Stomach (tissue), 4 donors: ENCODE data around the gene DDX31.

Experiments used
- POLR2AphosphoS5 ChIP-seq, 3 donors: sonication (generic); formaldehyde crosslinking; IDR thresholded peaks; one replicate each; pipeline ENCODE4 v1.6.1; 2016; ENCODE audit warnings: antibody characterized with exemption in 3 of 3
- TF ChIP-seq, protein P1 (sequence below), 7 experiments: fragments of 450-650 bp in 4 of 7; fragments of 200-600 bp in 3 of 7; sonication (generic) in 3 of 7; IDR thresholded peaks; one replicate each; pipeline ENCODE4 v1.5.1; 2016 to 2019; ENCODE audit warnings: antibody characterized with exemption in 7 of 7, control low read depth in 2 of 7, mild to moderate bottlenecking in 1 of 7

DNA sequence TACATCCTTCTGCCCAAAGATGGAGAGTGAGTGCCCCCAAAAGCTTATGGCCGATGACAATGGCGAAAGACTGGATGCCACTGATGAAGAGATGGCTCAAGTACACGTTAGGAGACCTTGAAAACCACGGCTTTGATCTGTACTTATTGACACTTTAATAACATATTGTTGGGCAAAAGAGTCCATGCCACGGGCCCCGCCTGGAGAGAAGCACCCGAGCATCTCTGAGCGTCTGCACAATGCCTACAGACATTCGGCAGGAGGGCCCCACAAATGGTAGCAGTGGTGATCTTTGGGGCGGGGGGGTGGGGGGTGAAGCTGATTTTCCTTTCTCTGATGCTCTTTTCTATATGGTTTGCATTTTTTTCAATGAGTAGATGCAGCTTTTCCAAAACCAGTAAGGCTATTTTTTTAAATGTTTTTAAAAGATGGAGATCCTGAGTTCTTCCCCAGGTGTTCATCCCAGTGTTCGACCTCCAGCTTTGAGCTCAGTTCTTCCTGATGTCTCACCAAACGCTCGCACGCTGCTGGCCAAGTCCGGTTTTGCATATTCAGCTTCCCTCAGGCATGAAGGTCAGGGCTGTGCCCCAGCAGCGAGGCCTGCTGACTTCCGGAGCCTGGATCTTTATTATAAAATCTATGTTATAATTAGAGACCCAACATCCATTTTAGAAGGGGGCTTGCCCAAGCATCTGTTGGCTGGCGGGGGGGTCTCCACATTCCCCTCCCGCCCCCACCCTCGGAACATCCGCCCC is 121.6 kb downstream of the DDX31 start:
- no peak for TF ChIP-seq POLR2AphosphoS5 (IDR thresholded peaks at IDR 0.05)
- TF ChIP-seq, protein P1, sequence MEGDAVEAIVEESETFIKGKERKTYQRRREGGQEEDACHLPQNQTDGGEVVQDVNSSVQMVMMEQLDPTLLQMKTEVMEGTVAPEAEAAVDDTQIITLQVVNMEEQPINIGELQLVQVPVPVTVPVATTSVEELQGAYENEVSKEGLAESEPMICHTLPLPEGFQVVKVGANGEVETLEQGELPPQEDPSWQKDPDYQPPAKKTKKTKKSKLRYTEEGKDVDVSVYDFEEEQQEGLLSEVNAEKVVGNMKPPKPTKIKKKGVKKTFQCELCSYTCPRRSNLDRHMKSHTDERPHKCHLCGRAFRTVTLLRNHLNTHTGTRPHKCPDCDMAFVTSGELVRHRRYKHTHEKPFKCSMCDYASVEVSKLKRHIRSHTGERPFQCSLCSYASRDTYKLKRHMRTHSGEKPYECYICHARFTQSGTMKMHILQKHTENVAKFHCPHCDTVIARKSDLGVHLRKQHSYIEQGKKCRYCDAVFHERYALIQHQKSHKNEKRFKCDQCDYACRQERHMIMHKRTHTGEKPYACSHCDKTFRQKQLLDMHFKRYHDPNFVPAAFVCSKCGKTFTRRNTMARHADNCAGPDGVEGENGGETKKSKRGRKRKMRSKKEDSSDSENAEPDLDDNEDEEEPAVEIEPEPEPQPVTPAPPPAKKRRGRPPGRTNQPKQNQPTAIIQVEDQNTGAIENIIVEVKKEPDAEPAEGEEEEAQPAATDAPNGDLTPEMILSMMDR (IDR thresholded peaks at IDR 0.05): no peak
